A549 (cell line): Measurements from ENCODE around the gene HLCS. TPM values are rescaled to one million over a fixed set of nuclear protein-coding genes. Genes with fewer than 3 reads are reported as not detected.

Experiments used
- ATAC-seq, 2 experiments: fragments of 200-7000 bp in 1 of 2; fragments of >200 bp in 1 of 2; cut with Nextera tagmentation in 1 of 2; cut with Tn5 transposase in 1 of 2; 3 replicates each; pipeline versions ENCODE4 v1.8.0 to v1.9.1; 2018 to 2020; ENCODE audit warnings: mild to moderate bottlenecking in 1 of 2, moderate library complexity in 1 of 2
- CTCF ChIA-PET: fragments of 300-600 bp; sonication (Branson Sonifier 250); formaldehyde crosslinking; extraction: SDS; loops from one replicate; lab custom pipeline; 2021; ENCODE audit warnings: antibody characterized with exemption, inconsistent platforms; lab: Yijun Ruan, JAX
- POLR2A ChIA-PET: fragments of 350-600 bp; formaldehyde crosslinking; extraction: SDS; loops from one replicate; lab custom pipeline; 2021; ENCODE audit warnings: antibody characterized with exemption, inconsistent platforms; lab: Yijun Ruan, JAX
- DNase-seq, 2 experiments: peaks; one replicate each; pipeline versions ENCODE4 v3.0.0 to v3.0.0-alpha.2; 2011 to 2016; ENCODE audit warnings: low read depth in 1 of 2, low spot score in 1 of 2
- FAIRE-seq: peaks from 2 replicates; lab custom pipeline; 2011; peaks lifted over from hg19 to GRCh38; lab: Jason Lieb, UNC
- H3K27ac ChIP-seq, 2 experiments: fragments of >200 bp; sonication (Bioruptor Twin); formaldehyde crosslinking; 3 replicates each; pipeline ENCODE4 v1.5.1; 2016 to 2017
- H3K4me1 ChIP-seq: fragments of >200 bp; sonication (Bioruptor Twin); formaldehyde crosslinking; 3 replicates; pipeline ENCODE4 v1.6.1; 2016
- H3K4me2 ChIP-seq: fragments of >200 bp; sonication (Bioruptor Twin); formaldehyde crosslinking; 3 replicates; pipeline ENCODE4 v1.6.1; 2016
- H3K4me3 ChIP-seq: fragments of >200 bp; sonication (Bioruptor Twin); formaldehyde crosslinking; 3 replicates; pipeline ENCODE4 v1.5.1; 2016
- H3K9me3 ChIP-seq: fragments of >200 bp; sonication (Bioruptor Twin); formaldehyde crosslinking; 3 replicates; pipeline ENCODE4 v1.6.1; 2016
- ATOH8 ChIP-seq: fragments of 250-450 bp; sonication (Bioruptor Pico); IDR thresholded peaks from 2 replicates; pipeline ENCODE4 v1.5.0; 2020; ENCODE audit warnings: low read depth, mild to moderate bottlenecking, moderate library complexity
- BHLHE40 ChIP-seq: IDR thresholded peaks from 2 replicates; pipeline ENCODE4 v1.6.1; 2012; ENCODE audit warnings: low read depth, low read length, inconsistent platforms
- CHD4 ChIP-seq: fragments of 200-600 bp; sonication (generic); IDR thresholded peaks from 2 replicates; pipeline ENCODE4 v1.6.1; 2016; ENCODE audit warnings: antibody characterized with exemption, mild to moderate bottlenecking, borderline replicate concordance
- E2F6 ChIP-seq: IDR thresholded peaks from 2 replicates; pipeline ENCODE4 v1.6.1; 2012; ENCODE audit warnings: low read depth, borderline replicate concordance
- EHMT2 ChIP-seq: fragments of 200-600 bp; sonication (generic); IDR thresholded peaks from 2 replicates; pipeline ENCODE4 v1.6.1; 2016; ENCODE audit warnings: antibody characterized with exemption, low read depth, mild to moderate bottlenecking, moderate library complexity
- EP300 ChIP-seq, 2 experiments: fragments of >200 bp; sonication (Bioruptor Twin); formaldehyde crosslinking; IDR thresholded peaks; 2 replicates in 1 of 2; 3 replicates in 1 of 2; pipeline ENCODE4 v1.6.1; 2016 to 2017
- ESRRA ChIP-seq: fragments of 150-350 bp; IDR thresholded peaks from 2 replicates; pipeline ENCODE4 v1.6.1; 2014; ENCODE audit warnings: mild to moderate bottlenecking, low read length, borderline replicate concordance
- FOSL2 ChIP-seq, 2 experiments: fragments of 450-650 bp in 1 of 2; fragments of >200 bp in 1 of 2; sonication (Bioruptor Twin) in 1 of 2; formaldehyde crosslinking; IDR thresholded peaks; 2 replicates each; pipeline versions ENCODE4 v1.5.0 to v1.6.1; 2016 to 2020; ENCODE audit warnings: mild to moderate bottlenecking in 1 of 2, moderate library complexity in 1 of 2
- GATA3 ChIP-seq: IDR thresholded peaks from 2 replicates; pipeline ENCODE4 v1.6.1; 2012; ENCODE audit warnings: borderline replicate concordance
- JUNB ChIP-seq: fragments of >200 bp; sonication (Bioruptor Twin); formaldehyde crosslinking; IDR thresholded peaks from 2 replicates; pipeline ENCODE4 v1.6.1; 2016
- MYC ChIP-seq: IDR thresholded peaks from 2 replicates; pipeline ENCODE4 v1.6.1; 2012; ENCODE audit warnings: mild to moderate bottlenecking, inconsistent platforms, low read length, improper control_type of control experiment, borderline replicate concordance
- PHF8 ChIP-seq: fragments of 200-600 bp; sonication (generic); IDR thresholded peaks from 2 replicates; pipeline ENCODE4 v1.6.1; 2016; ENCODE audit warnings: low read depth, mild to moderate bottlenecking, antibody characterized with exemption, moderate library complexity, borderline replicate concordance
- RFX5 ChIP-seq: fragments of 450-650 bp; IDR thresholded peaks from 2 replicates; pipeline ENCODE4 v1.7.1; 2014; ENCODE audit warnings: antibody characterized with exemption, mild to moderate bottlenecking, moderate library complexity
- ZC3H11A ChIP-seq: fragments of 450-650 bp; IDR thresholded peaks from 2 replicates; pipeline ENCODE4 v1.6.1; 2014; ENCODE audit warnings: antibody characterized with exemption, mild to moderate bottlenecking
- ZNF302 ChIP-seq: fragments of 250-450 bp; sonication (Bioruptor Pico); IDR thresholded peaks from 2 replicates; pipeline ENCODE4 v1.9.0; 2021; ENCODE audit warnings: inconsistent platforms, mild to moderate bottlenecking, moderate library complexity
- WGBS: methylation state at CpG from one replicate; pipeline ENCODE4 v1.1.6; 2017; ENCODE audit errors: missing lambda C conversion rate; 5-methylcytosine and 5-hydroxymethylcytosine counted together
- polyA plus RNA-seq, 4 experiments: library from polyadenylated mRNA; depleted of rRNA in 3 of 4; stranded (reverse); fragments of >200 nt; fragmentation: RNase III in 1 of 4; extraction: RNeasy Plus Mini Kit Qiagen cat#74134 plus additional on column Dnase treatment in 1 of 4; gene quantifications; 2 replicates in 3 of 4; 3 replicates in 1 of 4; pipeline ENCODE4 v1.2.3, GENCODE V29; 2011 to 2017

Gene HLCS
- polyA plus RNA-seq, 2 of the 4 experiments (the other 2 are of a cell fraction) = 8.4 to 24.3 TPM

GRCh38 chr21:36915696-36916245, 50.7 kb downstream of the HLCS start:
- ChIA-PET POLR2A (no interaction called here), CTCF (interaction anchor here (0.7 to 4.6 kb wide), 10 partner anchors 9 to 729 kb away, joined by 3 to 22 read pairs (median 4); no protein-coding TSS in a partner anchor)
- Histone ChIP-seq H3K4me1 (peaks cover 53% of the 10 kb centered on the region), H3K4me2 (no peak overlapping the region), H3K4me3 (no peak overlapping the region), H3K27ac (peak overlapping the region; percentile 74 to 95; a peak in 5 of 6 replicates), H3K9me3 (no peaks in the 10 kb centered on the region)
- DNase-seq = no peak
- TF ChIP-seq ZC3H11A (no peak), BHLHE40 (no peak), PHF8 (no peak), FOSL2 (IDR thresholded peaks at IDR 0.05) (no peak), FOSL2 (CRISPR knock-in tag; IDR thresholded peaks at IDR 0.05) (no peak), MYC (no peak), RFX5 (no peak), GATA3 (no peak)
- ATAC-seq = no peak
- no peak for FAIRE-seq
- WGBS = 96% methylated on average over 8 of the region's 8 CpGs

- H3K27ac ChIP-seq = peak overlapping the region; percentile 74 to 95; a peak in 5 of 6 replicates
- POLR2A ChIA-PET = no interaction called here
- TF ChIP-seq ZNF302 (CRISPR knock-in tag) (no peak), CHD4 (no peak)
Measured at GRCh38 chr21:36915014-36915695, 51.3 kb downstream of the HLCS start.

GRCh38 chr21:36914244-36915013, 52.0 kb downstream of the HLCS start:
- peak overlapping the region; percentile 93 to 95; a peak in 5 of 6 replicates for H3K27ac ChIP-seq
- H3K4me3 ChIP-seq = no peak overlapping the region
- no peak for TF ChIP-seq JUNB
- no peak for TF ChIP-seq ESRRA
- no peak for TF ChIP-seq EP300 (IDR thresholded peaks at IDR 0.05)
- TF ChIP-seq EHMT2 = no peak
- no peak for TF ChIP-seq E2F6
- TF ChIP-seq ATOH8 (CRISPR knock-in tag) = no peak
- ChIA-PET POLR2A (no interaction called here), CTCF (interaction anchor here (0.8 to 4.6 kb wide), 6 partner anchors 13 to 495 kb away, joined by 3 to 22 read pairs (median 3); partner anchors contain the start of gene SIM2)
- WGBS = 97% methylated on average over 10 of the region's 18 CpGs
- ATAC-seq (no peak), FAIRE-seq (no peak), DNase-seq (no peak)
- no peaks in the 10 kb centered on the region for H3K9me3 ChIP-seq
- H3K4me1 ChIP-seq = peaks cover 58% of the 10 kb centered on the region
- H3K4me2 ChIP-seq = no peak overlapping the region

More at GRCh38 chr21:36915014-36915695, 51.3 kb downstream of the HLCS start:
- FAIRE-seq = no peak
- Histone ChIP-seq H3K9me3 (no peaks in the 10 kb centered on the region), H3K4me2 (no peak overlapping the region), H3K4me3 (no peak overlapping the region), H3K4me1 (peaks cover 55% of the 10 kb centered on the region)
- no peak for ATAC-seq
- DNase-seq = no peak
- WGBS = 96% methylated on average over 17 of the region's 17 CpGs
- CTCF ChIA-PET = interaction anchor here (0.7 to 4.6 kb wide), 11 partner anchors 9 to 729 kb away, joined by 3 to 22 read pairs (median 3); no protein-coding TSS in a partner anchor
